CD14-positive monocyte (primary cell): ENCODE measurements around the gene CTSD. TPM values are rescaled to one million over a fixed set of nuclear protein-coding genes. Genes with fewer than 3 reads are reported as not detected.
"Not testable (repeated sequence)": the region's sequence is repeated elsewhere in the genome, so short reads cannot be mapped to it uniquely, and the experiment has no call there.

Experiments used
- DNase-seq, 3 donors: peaks; one replicate each; pipeline ENCODE4 v3.0.0-alpha.2; 2011 to 2022
- H2AFZ ChIP-seq: 2 replicates; pipeline ENCODE4 v1.6.0; 2012; ENCODE audit warnings: mild to moderate bottlenecking, low read depth, low read length, inconsistent platforms; ENCODE audit not compliant: insufficient read depth, poor library complexity, severe bottlenecking
- H3K27ac ChIP-seq, 2 donors: 1 replicate in 1 of 2; 2 replicates in 1 of 2; pipeline ENCODE4 v1.5.1; 2012 to 2013; ENCODE audit warnings: low read length in 2 of 2, control low read depth in 1 of 2, inconsistent platforms in 1 of 2, low read depth in 1 of 2, mild to moderate bottlenecking in 1 of 2
- H3K27me3 ChIP-seq, 2 donors: one replicate each; pipeline versions ENCODE4 v1.6.0 to v1.6.1; 2011 to 2013; ENCODE audit warnings: low read length in 2 of 2; ENCODE audit not compliant: control insufficient read depth in 2 of 2, insufficient read depth in 2 of 2
- H3K36me3 ChIP-seq, 2 donors: replicated peaks in 1 of 2; 1 replicate in 1 of 2; 2 replicates in 1 of 2; pipeline versions ENCODE4 v1.5.1 to v1.6.1; 2012 to 2013; ENCODE audit warnings: low read length in 2 of 2, control low read depth in 1 of 2, inconsistent platforms in 1 of 2, mild to moderate bottlenecking in 1 of 2; ENCODE audit not compliant: insufficient read depth in 2 of 2, control insufficient read depth in 1 of 2
- H3K4me1 ChIP-seq, 2 donors: 1 replicate in 1 of 2; 2 replicates in 1 of 2; pipeline versions ENCODE4 v1.5.1 to v1.6.1; 2012 to 2013; ENCODE audit warnings: low read length in 2 of 2, control low read depth in 1 of 2, inconsistent platforms in 1 of 2, mild to moderate bottlenecking in 1 of 2, moderate library complexity in 1 of 2; ENCODE audit not compliant: insufficient read depth in 2 of 2, control insufficient read depth in 1 of 2
- H3K4me2 ChIP-seq: replicated peaks from 2 replicates; pipeline ENCODE3; 2012; ENCODE audit warnings: low read length, moderate library complexity, mild to moderate bottlenecking; ENCODE audit not compliant: poor library complexity, severe bottlenecking; ENCODE audit errors: extremely low read depth
- H3K4me3 ChIP-seq, 3 experiments: fragments of 200-600 bp in 1 of 3; sonication (generic) in 1 of 3; replicated peaks in 1 of 3; 1 replicate in 2 of 3; 2 replicates in 1 of 3; pipeline ENCODE4 v1.5.1; 2011 to 2013; ENCODE audit warnings: low read length in 3 of 3, mild to moderate bottlenecking in 3 of 3, control low read depth in 2 of 3, low read depth in 2 of 3, inconsistent platforms in 1 of 3, moderate library complexity in 1 of 3
- H3K79me2 ChIP-seq: 2 replicates; pipeline ENCODE4 v1.6.0; 2012; ENCODE audit warnings: mild to moderate bottlenecking, control low read depth, inconsistent platforms, low read length, moderate library complexity; ENCODE audit not compliant: insufficient read depth
- H3K9ac ChIP-seq: 2 replicates; pipeline ENCODE4 v1.6.0; 2017; ENCODE audit warnings: low read length, mild to moderate bottlenecking; ENCODE audit not compliant: insufficient read depth, poor library complexity, severe bottlenecking
- H3K9me3 ChIP-seq, 2 donors: replicated peaks in 1 of 2; 1 replicate in 1 of 2; 2 replicates in 1 of 2; pipeline versions ENCODE4 v1.5.1 to v1.6.1; 2012 to 2013; ENCODE audit warnings: low read length in 2 of 2, control low read depth in 1 of 2; ENCODE audit not compliant: control insufficient read depth in 1 of 2, insufficient read depth in 1 of 2
- H4K20me1 ChIP-seq: 2 replicates; pipeline ENCODE4 v1.6.0; 2012; ENCODE audit warnings: mild to moderate bottlenecking, low read length, control low read depth, moderate library complexity; ENCODE audit not compliant: insufficient read depth
- H3K27ac Mint-ChIP-seq, 7 donors: one replicate each; pipeline ENCODE4 v1.8.0; 2020; ENCODE audit warnings: mild to moderate bottlenecking in 7 of 7, mixed read lengths in 7 of 7, moderate library complexity in 6 of 7, inconsistent platforms in 2 of 7
- H3K27me3 Mint-ChIP-seq, 3 donors: one replicate each; pipeline ENCODE4 v1.8.0; 2021 to 2022; ENCODE audit warnings: low read depth in 3 of 3, mild to moderate bottlenecking in 3 of 3, mixed read lengths in 3 of 3, moderate library complexity in 3 of 3, inconsistent platforms in 1 of 3
- H3K36me3 Mint-ChIP-seq, 2 donors: one replicate each; pipeline ENCODE4 v1.8.0; 2020; ENCODE audit warnings: mixed read lengths in 2 of 2, inconsistent platforms in 1 of 2, mild to moderate bottlenecking in 1 of 2
- H3K4me1 Mint-ChIP-seq: one replicate; pipeline ENCODE4 v1.8.0; 2020; ENCODE audit warnings: mild to moderate bottlenecking, mixed read lengths
- H3K4me3 Mint-ChIP-seq, 2 donors: one replicate each; pipeline ENCODE4 v1.8.0; 2020; ENCODE audit warnings: mild to moderate bottlenecking in 2 of 2, mixed read lengths in 2 of 2, moderate library complexity in 1 of 2
- H3K9me3 Mint-ChIP-seq, 7 donors: one replicate each; pipeline ENCODE4 v1.8.0; 2020 to 2022; ENCODE audit warnings: mixed read lengths in 7 of 7, mild to moderate bottlenecking in 6 of 7, moderate library complexity in 6 of 7, inconsistent platforms in 2 of 7
- CTCF ChIP-seq: fragments of 200-600 bp; IDR thresholded peaks from one replicate; pipeline ENCODE4 v1.8.0; 2022; ENCODE audit warnings: antibody characterized with exemption, mild to moderate bottlenecking
- WGBS: methylation state at CpG from one replicate; pipeline ENCODE4 v1.1.5; 2013; ENCODE audit warnings: missing lambda C conversion rate; ENCODE audit not compliant: insufficient coverage; 5-methylcytosine and 5-hydroxymethylcytosine counted together
- intact Hi-C, 2 donors: fragments of 100-400 bp; cut with micrococcal nuclease; formaldehyde crosslinking; loops; one replicate each; pipeline versions ENCODE4 v1.15.0 to v1.15.1; 2023
- polyA plus RNA-seq, 3 donors: library from polyadenylated mRNA; depleted of rRNA in 1 of 3; unstranded in 2 of 3; stranded (reverse) in 1 of 3; fragments of 300-500 nt in 2 of 3; fragments of >200 nt in 1 of 3; fragmentation: Illumina TruSeq in 2 of 3; gene quantifications; 1 replicate in 2 of 3; 2 replicates in 1 of 3; pipeline ENCODE4 v1.2.3, GENCODE V29; 2012 to 2021

CTSD gene
- polyA plus RNA-seq, 3 donors = 835 to 1,372 (median 855) TPM

DNA sequence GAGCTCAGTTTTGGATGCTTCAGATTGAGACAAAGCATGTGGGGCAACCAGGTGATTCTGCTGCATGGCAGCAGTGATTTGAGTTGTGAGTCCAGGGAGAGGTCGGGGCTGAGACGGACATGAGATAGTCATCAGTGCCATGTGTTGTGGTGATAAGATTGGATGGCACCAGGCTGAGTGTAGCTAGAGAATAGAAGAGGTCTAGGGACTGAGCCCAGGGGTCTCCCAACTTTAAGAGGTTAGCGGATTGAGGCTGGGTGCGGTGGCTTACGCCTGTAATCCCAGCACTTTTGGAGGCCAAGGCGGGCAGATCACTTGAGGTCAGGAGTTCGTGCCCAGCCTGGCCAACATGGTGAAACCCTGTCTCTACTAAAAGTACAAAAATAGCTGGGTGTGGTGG, 6.3 kb upstream of the CTSD start:
- H3K9me3 Mint-ChIP-seq = peaks cover 0 to 3% (median 0%) of the 10 kb centered on the region in 7 donors
- Histone ChIP-seq H2AFZ (no peak overlapping the region), H3K4me2 (peak overlapping the region; percentile 83), H3K36me3 (no peaks in the 10 kb centered on the region), H3K9ac (no peak overlapping the region), H3K27me3 (no peaks in the 10 kb centered on the region), H3K4me3 (peak overlapping the region in 1 of 3 experiments; percentile 71), H3K27ac (peak overlapping the region; percentile 88 to 94), H3K4me1 (peaks cover 58 to 63% of the 10 kb centered on the region in 2 donors), H4K20me1 (no peaks in the 10 kb centered on the region), H3K9me3 (no peaks in the 10 kb centered on the region), H3K79me2 (no peaks in the 10 kb centered on the region)
- H3K27me3 Mint-ChIP-seq = peaks cover 0 to 2% (median 1%) of the 10 kb centered on the region in 3 donors
- peak overlapping the region; percentile 93 to 99 (median 98) for H3K27ac Mint-ChIP-seq
- no peak for DNase-seq
- H3K4me1 Mint-ChIP-seq = peaks cover 59% of the 10 kb centered on the region
- peaks cover 0 to 4% of the 10 kb centered on the region in 2 donors for H3K36me3 Mint-ChIP-seq
- H3K4me3 Mint-ChIP-seq = peak overlapping the region in 1 of 2 donors; percentile 16
- no peak for TF ChIP-seq CTCF
- WGBS = 77% methylated on average over 3 of the region's 7 CpGs
- intact Hi-C loops = no loop called here

DNA sequence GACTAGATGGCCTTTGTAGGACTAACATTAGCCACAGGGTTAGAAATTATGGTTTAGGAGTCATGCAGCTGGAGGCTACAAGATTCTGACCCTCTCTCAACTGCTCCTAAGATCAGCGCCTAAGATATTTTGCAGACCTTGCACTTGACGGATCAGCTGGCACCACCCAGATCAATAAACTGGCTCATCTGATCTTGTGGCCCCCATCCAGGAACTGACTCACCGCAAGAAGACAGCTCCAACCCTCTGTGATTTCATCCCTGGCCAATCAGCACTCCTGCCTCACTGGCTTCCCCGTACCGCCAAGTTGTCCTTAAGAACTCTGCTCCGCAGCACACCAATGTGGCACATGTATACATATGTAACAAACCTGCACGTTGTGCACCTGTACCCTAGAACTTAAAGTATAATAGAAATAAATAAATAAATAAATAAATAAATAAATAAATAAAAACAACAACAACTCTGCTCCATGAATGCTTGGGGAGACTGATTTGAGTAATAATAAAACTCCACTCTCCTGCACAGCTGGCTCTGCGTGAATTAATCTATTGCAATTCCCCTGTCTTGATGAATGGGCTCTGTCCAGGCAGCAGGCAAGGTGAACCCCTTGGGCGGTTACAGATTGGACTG, 5.7 kb upstream of the CTSD start:
- H2AFZ ChIP-seq, intact Hi-C loops, H3K9me3 ChIP-seq, H3K79me2 ChIP-seq, H3K36me3 Mint-ChIP-seq, H4K20me1 ChIP-seq, H3K4me3 Mint-ChIP-seq, H3K9ac ChIP-seq, H3K9me3 Mint-ChIP-seq, H3K4me3 ChIP-seq, H3K4me2 ChIP-seq, H3K27me3 Mint-ChIP-seq, H3K36me3 ChIP-seq, H3K27me3 ChIP-seq: not testable (repeated sequence)
- Mint-ChIP-seq H3K27ac (peak overlapping the region; percentile 93 to 99 (median 98)), H3K4me1 (peaks cover 56% of the 10 kb centered on the region)
- peak in 1 of 3 donors; percentile 31 for DNase-seq
- Histone ChIP-seq H3K27ac (peak overlapping the region in 1 of 2 donors; percentile 94), H3K4me1 (peaks cover 56 to 60% of the 10 kb centered on the region in 2 donors)
- WGBS = 58% methylated on average over 3 of the region's 9 CpGs
